PC-9 (cell line): Measurements from ENCODE around the gene ISOC2. TPM values are rescaled to one million over a fixed set of nuclear protein-coding genes. Genes with fewer than 3 reads are reported as not detected.

Experiments used
- BruUV-seq: library from RNA; stranded (reverse); fragments of 400-500 nt; replicated peaks from 2 replicates; lab custom pipeline; 2021; lab: Mats Ljungman, UMichigan
- CTCF ChIA-PET: fragments of 300-600 bp; sonication (Branson Sonifier 250); formaldehyde crosslinking; loops from one replicate; lab custom pipeline; 2022; ENCODE audit warnings: antibody characterized with exemption; lab: Charles Lee
- POLR2A ChIA-PET: fragments of 300-600 bp; sonication (Branson Sonifier 250); formaldehyde crosslinking; loops from one replicate; lab custom pipeline; 2022; ENCODE audit warnings: antibody characterized with exemption; ENCODE audit not compliant: unreplicated experiment; lab: Charles Lee
- DNase-seq, 2 experiments: peaks; one replicate each; pipeline versions ENCODE4 v3.0.0 to v3.0.0-alpha.2; 2015 to 2022; ENCODE audit warnings: mixed read lengths in 1 of 2
- H2AFZ ChIP-seq: fragments of 200-600 bp; sonication (generic); 2 replicates; pipeline ENCODE4 v1.8.1; 2017; ENCODE audit warnings: antibody characterized with exemption
- H3F3A ChIP-seq: fragments of 200-600 bp; sonication (generic); 2 replicates; pipeline ENCODE4 v1.8.1; 2017; ENCODE audit warnings: antibody characterized with exemption, mild to moderate bottlenecking, low read depth; ENCODE audit not compliant: insufficient read depth
- H3K27ac ChIP-seq: fragments of 200-600 bp; sonication (generic); 2 replicates; pipeline ENCODE4 v1.6.1; 2016; ENCODE audit warnings: mixed run types
- H3K27me3 ChIP-seq: fragments of 200-600 bp; sonication (generic); 2 replicates; pipeline ENCODE4 v1.6.1; 2016; ENCODE audit warnings: low read depth, mixed run types; ENCODE audit not compliant: insufficient read depth
- H3K36me3 ChIP-seq: fragments of 200-600 bp; sonication (generic); 2 replicates; pipeline ENCODE4 v1.6.1; 2016; ENCODE audit warnings: low read depth, mixed run types
- H3K4me1 ChIP-seq: fragments of 200-600 bp; sonication (generic); replicated peaks from 2 replicates; pipeline ENCODE4 v1.6.1; 2016; ENCODE audit warnings: mixed run types; ENCODE audit not compliant: insufficient read depth
- H3K4me2 ChIP-seq: fragments of 200-600 bp; sonication (generic); 2 replicates; pipeline ENCODE4 v1.6.1; 2017; ENCODE audit warnings: mixed run types
- H3K4me3 ChIP-seq: fragments of 200-600 bp; sonication (generic); 2 replicates; pipeline ENCODE4 v1.6.1; 2016; ENCODE audit warnings: mixed run types
- H3K79me2 ChIP-seq: fragments of 200-600 bp; sonication (generic); 2 replicates; pipeline ENCODE4 v1.6.1; 2017; ENCODE audit warnings: low read depth, mixed run types
- H3K9me2 ChIP-seq: fragments of 200-600 bp; sonication (generic); 2 replicates; pipeline ENCODE4 v1.8.1; 2017; ENCODE audit warnings: mild to moderate bottlenecking; ENCODE audit not compliant: insufficient read depth
- H3K9me3 ChIP-seq: fragments of 200-600 bp; sonication (generic); 2 replicates; pipeline ENCODE4 v1.8.1; 2016; ENCODE audit warnings: low read depth; ENCODE audit not compliant: insufficient read depth
- H4K20me1 ChIP-seq: fragments of 200-600 bp; sonication (generic); 2 replicates; pipeline ENCODE4 v1.8.1; 2017; ENCODE audit not compliant: insufficient read depth
- CTCF ChIP-seq: fragments of 200-600 bp; sonication (generic); conservative IDR thresholded peaks from 2 replicates; pipeline ENCODE4 v1.6.1; 2017; ENCODE audit warnings: mixed run types, antibody characterized with exemption, mild to moderate bottlenecking, moderate library complexity
- EZH2 ChIP-seq: fragments of 200-600 bp; sonication (generic); IDR thresholded peaks from 2 replicates; pipeline ENCODE4 v1.8.0; 2017; ENCODE audit warnings: antibody characterized with exemption, low read depth
- intact Hi-C: fragments of 100-400 bp; cut with micrococcal nuclease; formaldehyde crosslinking; loops from one replicate; pipeline ENCODE4 v1.10.0; 2022; ENCODE audit not compliant: unreplicated experiment
- total RNA-seq: library from RNA; stranded (reverse); gene quantifications from 2 replicates; pipeline ENCODE4 v1.2.3, GENCODE V29; 2021

Gene ISOC2
- total RNA-seq, 1 experiment from 2014 or later, result 92.4 TPM

GRCh38 chr19:55481794-55482155 lies 20.3 kb upstream of the ISOC2 start:
- intact Hi-C loops, result no loop called here
- no peak for DNase-seq
- CTCF ChIA-PET, result no interaction called here

GRCh38 chr19:55481148-55481793 lies 19.8 kb upstream of the ISOC2 start:
- intact Hi-C loops, result no loop called here
- no peak overlapping the region for H3K27ac ChIP-seq
- no peaks in the 10 kb centered on the region for H3K9me2 ChIP-seq
- DNase-seq, result no peak
- no peak overlapping the region for H2AFZ ChIP-seq
- ChIA-PET CTCF (no interaction called here), POLR2A (no interaction called here)
- no peaks in the 10 kb centered on the region for H3K9me3 ChIP-seq
- no peak overlapping the region for H3K4me3 ChIP-seq
- H3K79me2 ChIP-seq, result peaks cover 29% of the 10 kb centered on the region
- H3F3A ChIP-seq, result peaks cover 24% of the 10 kb centered on the region; the same call in 1 of the 2 replicates
- no peaks in the 10 kb centered on the region for H3K27me3 ChIP-seq
- TF ChIP-seq EZH2, result no peak
- no peak for TF ChIP-seq CTCF
- H4K20me1 ChIP-seq, result peaks cover 27% of the 10 kb centered on the region
- no peaks in the 10 kb centered on the region for H3K36me3 ChIP-seq
- H3K4me2 ChIP-seq, result no peak overlapping the region
- BruUV-seq, result no TSS peak
- H3K4me1 ChIP-seq, result peaks cover 16% of the 10 kb centered on the region

More at GRCh38 chr19:55481794-55482155, 20.3 kb upstream of the ISOC2 start:
- no peaks in the 10 kb centered on the region for H3K36me3 ChIP-seq
- no peaks in the 10 kb centered on the region for H3K9me2 ChIP-seq
- no peak overlapping the region for H2AFZ ChIP-seq
- POLR2A ChIA-PET, result interaction anchor here (0.6 kb wide), 1 partner anchor 308 kb away, joined by 21 read pairs; no protein-coding TSS in a partner anchor
- H4K20me1 ChIP-seq, result peaks cover 27% of the 10 kb centered on the region
- no peak for TF ChIP-seq EZH2
- no peak for TF ChIP-seq CTCF
- peaks cover 29% of the 10 kb centered on the region for H3K79me2 ChIP-seq
- no TSS peak for BruUV-seq
- H3K4me2 ChIP-seq, result no peak overlapping the region
- no peak overlapping the region for H3K27ac ChIP-seq
- H3K9me3 ChIP-seq, result no peaks in the 10 kb centered on the region
- no peak overlapping the region for H3K4me3 ChIP-seq
- peaks cover 17% of the 10 kb centered on the region for H3K4me1 ChIP-seq
- H3K27me3 ChIP-seq, result no peaks in the 10 kb centered on the region
- peaks cover 25% of the 10 kb centered on the region; the same call in 1 of the 2 replicates for H3F3A ChIP-seq

GRCh38 chr19:55479451-55480230 lies 18.2 kb upstream of the ISOC2 start:
- POLR2A ChIA-PET, result no interaction called here
- Histone ChIP-seq H4K20me1 (peaks cover 27% of the 10 kb centered on the region), H3K9me2 (no peaks in the 10 kb centered on the region), H3K4me3 (no peak overlapping the region), H3K4me1 (peaks cover 28% of the 10 kb centered on the region), H3K27ac (no peak overlapping the region), H2AFZ (no peak overlapping the region), H3F3A (peaks cover 39% of the 10 kb centered on the region), H3K36me3 (no peaks in the 10 kb centered on the region), H3K4me2 (no peak overlapping the region), H3K79me2 (peaks cover 29% of the 10 kb centered on the region), H3K9me3 (no peaks in the 10 kb centered on the region), H3K27me3 (no peaks in the 10 kb centered on the region)
- intact Hi-C loops, result loop anchor here (5.0 to 10.0 kb wide), 5 partner anchors 68 to 1292 kb away; partner anchors contain the start of genes LENG9, MBOAT7, RDH13 and SBK3
- TF ChIP-seq CTCF (no peak), EZH2 (no peak)
- no peak for DNase-seq
- no TSS peak for BruUV-seq
- CTCF ChIA-PET, result interaction anchor here (0.6 kb wide), 1 partner anchor 11 kb away, joined by 6 read pairs; no protein-coding TSS in a partner anchor
